GM19397 (cell line): Measurements from ENCODE around the gene UBA1.

Experiments used
- ATAC-seq: cut with Tn5 transposase; IDR thresholded peaks from one replicate; pipeline ENCODE4 v1.9.1; 2021; ENCODE audit warnings: mild to moderate bottlenecking, moderate library complexity; ENCODE audit not compliant: unreplicated experiment

UBA1 gene

DNA sequence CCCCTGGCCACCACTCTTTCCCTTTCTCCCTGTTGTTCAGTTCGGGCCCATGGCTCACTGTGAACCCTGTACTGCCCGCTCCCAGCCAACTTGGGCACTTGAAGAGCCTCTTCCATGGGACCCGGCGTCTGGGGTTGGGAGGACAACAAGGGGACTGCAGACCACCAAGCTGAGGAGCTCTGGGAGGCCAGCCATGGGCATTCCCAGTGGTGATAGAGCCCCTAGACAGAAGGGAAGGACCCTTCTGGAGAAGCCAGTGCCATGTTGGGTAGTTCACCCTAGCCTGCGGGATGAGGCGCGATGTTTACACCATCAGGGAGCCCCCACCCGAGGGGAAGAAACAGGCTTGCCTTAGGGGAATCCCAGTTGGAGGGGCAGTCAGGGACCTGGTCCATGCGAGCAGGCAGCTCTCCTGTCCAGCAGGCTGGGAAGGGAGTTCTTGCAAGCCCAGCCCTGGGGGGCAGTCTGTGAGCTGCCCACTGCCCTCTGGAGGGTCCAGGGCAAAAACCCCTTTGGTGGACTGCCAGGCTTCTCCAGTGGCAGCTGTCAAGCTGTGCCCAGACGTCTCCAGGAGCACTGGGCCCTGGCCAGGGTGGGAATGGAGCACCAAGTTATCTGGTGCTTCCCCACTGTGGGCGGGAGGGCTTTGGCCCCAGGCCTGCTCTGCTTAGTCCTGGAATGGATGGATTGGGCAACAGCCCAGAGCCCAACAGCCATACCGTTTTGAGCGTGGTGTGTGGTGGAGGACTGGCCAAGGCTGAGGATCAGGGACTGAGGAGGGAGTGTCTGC lies 23.7 kb upstream of the UBA1 start:
- no peak for ATAC-seq

DNA sequence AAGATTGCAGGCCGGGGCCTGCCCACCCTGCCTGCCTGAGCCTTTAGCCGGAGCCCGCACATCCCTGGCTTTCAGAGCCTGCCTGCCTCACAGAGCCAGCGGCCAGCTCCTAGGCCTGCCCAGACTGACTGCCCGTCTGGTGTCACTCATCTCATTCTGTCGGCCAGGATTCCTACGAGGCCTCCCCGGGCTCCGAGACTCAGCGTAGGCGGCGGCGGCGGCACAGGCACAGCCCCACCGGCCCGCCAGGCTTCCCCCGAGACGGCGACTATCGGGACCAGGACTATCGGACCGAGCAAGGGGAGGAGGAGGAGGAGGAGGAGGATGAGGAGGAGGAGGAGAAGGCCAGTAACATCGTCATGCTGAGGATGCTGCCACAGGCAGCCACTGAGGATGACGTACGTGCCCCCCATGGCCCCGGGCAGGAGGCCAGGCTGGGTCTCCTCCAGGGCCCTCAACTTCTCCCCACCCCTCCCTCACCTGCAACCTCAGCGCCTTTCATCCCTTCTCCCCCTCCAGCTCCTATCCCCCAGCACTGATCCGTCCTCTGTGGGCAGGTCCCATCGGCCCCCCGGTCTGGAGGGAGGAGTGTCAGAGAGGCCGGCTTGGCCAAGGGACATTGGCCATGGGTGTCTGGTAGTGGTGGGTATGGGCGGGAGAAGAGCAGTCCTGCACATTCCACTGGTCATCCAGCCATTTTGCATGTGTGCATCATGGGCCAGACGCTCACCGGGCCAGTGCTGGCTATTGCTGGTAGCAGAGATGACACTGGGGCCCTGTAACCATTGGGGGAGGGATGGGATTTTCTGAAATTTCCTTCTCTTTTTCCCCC lies 22.6 kb upstream of the UBA1 start:
- ATAC-seq = no peak

DNA sequence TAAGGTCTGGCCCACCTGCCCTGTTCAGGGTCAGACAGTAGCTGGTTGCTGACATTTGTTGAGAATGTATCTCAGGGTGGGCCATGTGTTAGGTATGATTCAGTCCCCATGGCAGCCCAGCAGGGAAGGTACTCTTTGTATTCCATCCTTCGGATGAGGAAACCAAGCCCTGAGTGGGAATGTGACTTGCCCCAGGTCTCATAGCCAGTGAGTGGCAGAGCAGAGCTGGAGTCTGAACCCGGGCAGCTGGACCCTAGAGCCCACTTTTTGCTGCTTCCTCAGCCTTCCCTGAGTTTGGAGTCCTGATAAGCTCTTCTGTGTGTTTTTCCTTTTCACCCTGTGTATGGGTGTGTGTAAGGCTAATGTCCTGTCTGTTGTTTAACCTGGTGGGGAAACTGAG lies 21.6 kb upstream of the UBA1 start:
- ATAC-seq = no peak

DNA sequence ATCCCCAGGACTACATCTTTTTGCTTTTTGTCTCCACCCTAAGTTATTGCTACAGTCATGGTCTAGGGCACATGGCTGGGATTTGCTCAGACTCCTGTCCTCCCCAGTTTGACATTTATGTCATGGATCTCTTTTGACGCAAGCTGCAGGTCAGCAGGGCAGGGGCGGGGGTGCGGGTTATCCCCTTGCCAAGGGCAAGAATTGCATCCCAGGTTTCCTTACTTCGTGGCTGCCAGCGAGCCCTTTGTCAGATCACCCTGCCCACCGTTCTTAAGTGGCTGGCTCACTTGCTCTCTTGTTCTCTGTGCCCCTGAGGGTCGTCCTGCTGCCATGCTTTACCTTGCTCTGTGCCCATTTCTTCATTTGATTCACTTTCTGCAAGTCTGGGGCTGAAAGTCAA lies 21.1 kb upstream of the UBA1 start:
- no peak for ATAC-seq

DNA sequence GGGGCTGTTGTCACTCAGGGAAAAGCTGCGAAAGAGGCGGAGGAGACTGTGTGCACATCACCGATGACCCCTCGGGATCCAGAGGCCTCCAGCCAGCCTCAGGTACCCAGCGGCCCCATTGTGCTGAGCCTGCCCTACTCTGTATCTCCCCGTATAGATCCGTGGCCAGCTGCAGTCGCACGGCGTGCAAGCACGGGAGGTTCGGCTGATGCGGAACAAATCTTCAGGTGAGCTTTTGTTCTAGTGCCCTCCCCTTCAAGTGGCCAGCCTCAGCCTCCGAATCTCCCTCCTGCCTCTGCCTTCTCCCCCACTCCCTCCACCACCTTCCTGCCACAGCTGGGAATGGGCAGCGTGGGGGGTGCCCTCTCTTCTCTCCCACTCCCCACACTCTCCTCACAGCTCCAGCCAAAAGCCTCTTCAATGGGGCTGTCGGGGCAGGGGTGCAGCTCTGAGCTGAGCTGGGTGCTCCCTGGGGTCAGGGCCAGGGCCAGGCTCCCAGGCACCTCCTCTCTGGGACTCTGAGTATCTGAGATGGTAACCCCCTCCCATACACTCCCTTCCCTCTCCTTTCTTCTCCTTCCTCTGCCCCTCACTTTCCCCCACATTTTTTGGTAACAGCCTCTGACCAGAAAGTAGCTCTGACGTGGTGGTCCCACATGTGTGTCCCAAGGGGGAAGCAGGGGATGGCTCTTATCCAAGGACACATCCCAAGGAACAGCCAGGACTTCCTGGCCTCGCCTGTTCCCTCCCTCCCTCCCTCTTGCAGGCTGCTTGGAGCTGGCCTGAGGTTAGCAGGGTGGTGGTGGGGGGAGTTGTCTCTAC lies 20.4 kb upstream of the UBA1 start:
- no peak for ATAC-seq

DNA sequence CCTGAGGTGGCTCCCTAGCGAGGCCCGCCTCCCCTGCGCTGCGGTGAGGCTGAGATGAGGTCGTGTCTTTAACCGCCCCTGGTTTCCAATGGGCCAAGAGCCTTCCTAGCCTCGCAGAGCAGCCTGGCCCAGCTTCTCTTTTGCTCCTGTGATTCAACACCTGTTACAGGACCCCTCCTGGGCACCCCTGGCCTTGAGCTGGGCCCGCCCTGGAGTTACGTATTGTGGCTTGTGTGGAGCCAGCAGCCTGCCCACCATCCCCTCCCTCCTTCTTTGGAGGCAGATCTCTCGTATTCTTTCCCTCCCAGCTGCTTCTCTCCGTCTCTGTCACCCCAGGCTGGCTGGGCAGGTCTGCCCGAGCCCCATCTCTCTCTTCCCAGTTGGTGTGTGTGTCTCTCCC lies 19.3 kb upstream of the UBA1 start:
- ATAC-seq = no peak

DNA sequence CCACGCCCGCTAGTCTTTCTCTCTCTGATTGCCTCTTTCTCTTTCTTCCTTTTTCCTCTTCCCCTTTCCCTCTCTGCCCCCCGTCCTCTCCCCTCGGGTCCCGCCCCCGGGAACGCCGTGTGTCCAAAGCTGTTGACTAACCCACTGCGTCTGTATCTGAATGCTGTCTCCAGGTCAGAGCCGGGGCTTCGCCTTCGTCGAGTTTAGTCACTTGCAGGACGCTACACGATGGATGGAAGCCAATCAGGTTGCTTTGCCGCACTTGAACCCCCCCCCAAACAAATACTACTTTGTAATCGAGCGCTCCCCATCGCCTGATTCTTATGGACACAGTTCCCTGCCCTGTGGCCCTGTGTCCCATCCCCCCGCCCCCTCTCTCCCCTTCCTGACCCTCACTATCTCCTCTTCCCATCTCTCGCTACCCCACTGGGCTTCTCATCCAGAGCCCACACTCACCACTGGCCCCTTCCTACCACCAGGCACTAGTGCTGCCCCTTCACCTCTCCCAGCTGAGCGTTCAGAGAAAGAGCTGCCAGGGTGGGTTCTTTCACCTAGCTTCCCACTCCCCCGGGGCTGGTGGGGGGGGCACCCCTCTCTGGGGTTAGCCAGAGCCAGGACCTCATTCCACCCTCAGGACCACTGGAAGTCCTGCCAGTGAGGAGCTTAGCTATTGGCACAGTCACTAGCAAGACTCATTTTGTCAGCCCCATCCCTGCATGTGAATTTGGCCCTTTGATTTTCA lies 18.6 kb upstream of the UBA1 start:
- ATAC-seq = no peak

DNA sequence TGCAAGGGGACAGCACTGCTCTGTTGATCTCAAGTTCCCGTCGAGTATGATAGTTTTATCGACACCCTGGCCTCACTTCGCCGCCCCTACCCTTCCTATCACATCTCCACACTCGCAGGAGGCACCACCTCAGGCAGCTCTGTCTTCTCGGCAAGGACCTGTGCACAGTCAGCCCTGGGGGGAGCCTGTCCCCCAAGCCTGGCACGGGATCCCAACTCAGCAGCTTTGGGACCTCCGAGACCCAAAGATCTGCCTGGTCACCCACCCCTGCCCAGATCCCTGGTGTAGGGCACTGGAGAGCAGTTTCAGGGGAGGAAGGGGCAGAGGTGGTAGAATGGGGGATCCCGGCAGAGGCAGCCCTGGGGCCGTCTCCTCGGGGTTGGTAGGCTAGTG lies 18.0 kb upstream of the UBA1 start:
- ATAC-seq = no peak

DNA sequence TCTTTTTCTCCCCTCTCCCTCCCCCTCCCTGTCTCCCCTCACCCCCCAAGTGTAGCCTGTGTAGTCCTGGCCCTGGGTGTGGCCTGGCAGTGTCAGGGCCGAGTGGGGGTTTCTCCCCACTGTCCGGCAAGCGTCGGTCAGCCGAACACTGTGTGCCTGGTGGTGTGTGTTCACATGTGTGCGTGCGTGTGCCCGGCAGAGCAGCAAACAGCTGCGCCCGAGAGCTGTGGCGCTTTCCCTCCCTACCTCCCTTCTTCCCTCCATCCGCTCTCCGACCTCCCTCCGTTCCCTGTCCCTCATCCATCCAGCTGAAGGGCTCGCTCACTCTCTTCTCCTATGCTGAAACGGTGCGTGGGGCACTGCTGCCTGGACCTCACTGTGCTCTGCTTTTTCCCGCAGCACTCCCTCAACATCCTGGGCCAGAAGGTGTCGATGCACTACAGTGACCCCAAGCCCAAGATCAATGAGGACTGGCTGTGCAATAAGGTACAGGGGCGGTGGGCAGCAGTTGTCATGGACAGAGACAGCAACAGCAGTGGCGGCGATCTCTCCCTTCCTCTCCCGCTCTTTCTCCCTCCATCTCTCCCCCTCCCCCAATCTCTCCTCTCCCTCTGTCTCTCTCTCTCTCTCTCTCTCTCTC lies 17.4 kb upstream of the UBA1 start:
- no peak for ATAC-seq

DNA sequence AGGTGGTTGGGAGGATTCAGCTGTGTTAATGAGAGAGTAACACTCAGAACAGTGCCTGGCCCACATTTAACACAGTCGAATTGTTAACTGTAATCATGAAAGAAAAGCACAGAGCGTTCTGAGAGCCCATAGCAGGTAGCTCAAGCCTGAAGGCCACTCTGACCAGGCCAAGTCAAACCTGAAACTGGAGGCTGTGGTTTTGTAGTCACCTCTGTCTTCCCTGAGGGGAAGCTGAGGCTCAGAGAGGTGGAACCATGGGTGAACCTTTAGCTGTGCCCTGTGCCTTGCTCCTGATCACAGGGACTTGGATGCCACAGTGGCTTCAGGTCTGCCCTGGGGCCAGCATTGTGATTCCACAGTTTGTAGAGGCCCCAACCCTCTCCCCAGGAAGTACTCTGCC lies 16.6 kb upstream of the UBA1 start:
- no peak for ATAC-seq

DNA sequence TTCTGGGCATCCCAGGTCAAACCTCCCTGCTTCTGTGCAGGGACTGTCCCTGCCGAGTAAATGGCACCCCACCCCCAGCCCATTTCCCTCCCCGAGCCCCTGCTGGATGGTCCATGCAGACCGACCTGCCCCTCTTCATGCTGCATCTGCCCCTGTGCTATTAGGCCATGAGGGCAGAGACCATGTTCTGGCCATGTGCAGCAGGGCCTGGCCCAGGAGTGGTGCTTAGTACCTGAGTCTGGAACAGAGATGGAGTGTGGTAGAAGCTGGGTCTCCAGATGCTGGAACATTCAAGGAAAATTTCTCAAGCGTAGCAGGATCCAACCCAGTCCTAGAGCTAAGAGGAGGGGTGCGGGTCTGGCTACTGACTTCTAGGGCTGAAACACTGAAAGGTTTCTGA lies 15.3 kb upstream of the UBA1 start:
- no peak for ATAC-seq

DNA sequence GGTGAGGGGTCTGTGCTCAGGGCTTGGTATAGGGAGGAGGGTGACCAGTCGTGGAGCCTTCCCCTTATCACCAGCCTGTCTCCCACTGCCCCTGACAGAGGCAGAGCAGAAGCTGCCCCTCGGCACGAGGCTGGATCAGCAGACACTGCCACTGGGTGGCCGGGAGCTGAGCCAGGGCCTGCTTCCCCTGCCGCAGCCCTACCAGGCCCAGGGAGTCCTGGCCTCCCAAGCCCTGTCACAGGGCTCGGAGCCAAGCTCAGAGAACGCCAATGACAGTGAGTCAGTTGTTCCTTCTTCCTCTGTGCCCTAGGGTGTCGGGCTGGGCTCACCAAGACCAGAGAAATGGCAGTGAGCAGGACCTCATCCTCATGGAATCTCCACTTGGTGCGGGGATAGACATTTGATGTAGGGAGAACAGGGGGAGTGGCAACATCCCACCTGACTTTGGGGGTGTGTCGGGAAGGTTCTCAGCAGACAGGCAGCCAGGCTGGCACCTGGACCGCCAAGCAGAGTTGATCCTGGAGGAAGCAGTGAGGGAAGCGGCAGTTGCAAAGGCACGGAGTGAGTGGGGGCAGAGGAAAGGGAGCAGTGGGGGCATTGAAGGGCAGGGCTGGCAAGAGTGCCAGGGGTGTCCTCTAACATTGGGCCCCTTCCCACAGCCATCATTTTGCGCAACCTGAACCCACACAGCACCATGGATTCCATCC lies 14.3 kb upstream of the UBA1 start:
- ATAC-seq = no peak

DNA sequence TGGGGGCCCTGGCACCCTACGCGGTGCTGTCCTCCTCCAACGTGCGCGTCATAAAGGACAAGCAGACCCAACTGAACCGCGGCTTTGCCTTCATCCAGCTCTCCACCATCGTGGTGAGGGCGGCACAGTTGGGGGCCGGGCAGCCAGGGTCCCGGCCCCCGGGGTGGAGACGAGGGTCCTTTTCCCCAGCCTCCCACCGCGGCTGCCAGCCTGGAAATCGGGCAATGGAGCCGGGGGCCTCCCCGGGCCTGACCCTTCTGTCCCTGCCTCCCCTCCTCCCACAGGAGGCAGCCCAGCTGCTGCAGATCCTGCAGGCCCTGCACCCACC lies 13.7 kb upstream of the UBA1 start:
- ATAC-seq = no peak

DNA sequence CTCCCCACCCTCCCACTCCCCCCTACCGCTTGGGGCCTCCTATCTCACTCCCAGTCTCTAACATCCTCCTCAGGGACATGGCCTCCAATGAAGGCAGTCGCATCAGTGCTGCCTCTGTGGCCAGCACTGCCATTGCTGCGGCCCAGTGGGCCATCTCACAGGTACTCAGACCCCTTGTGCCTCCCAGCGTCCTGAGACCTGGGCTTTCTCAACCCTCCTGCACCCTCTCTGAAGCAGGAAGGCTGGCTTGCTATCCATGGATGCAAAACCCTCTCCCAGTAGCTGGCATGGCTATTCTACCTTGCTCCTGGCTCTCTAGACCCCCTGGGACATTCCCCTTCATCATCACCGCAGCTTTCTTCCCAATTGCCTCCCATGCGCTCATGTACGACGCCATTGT lies 13.3 kb upstream of the UBA1 start:
- no peak for ATAC-seq

DNA sequence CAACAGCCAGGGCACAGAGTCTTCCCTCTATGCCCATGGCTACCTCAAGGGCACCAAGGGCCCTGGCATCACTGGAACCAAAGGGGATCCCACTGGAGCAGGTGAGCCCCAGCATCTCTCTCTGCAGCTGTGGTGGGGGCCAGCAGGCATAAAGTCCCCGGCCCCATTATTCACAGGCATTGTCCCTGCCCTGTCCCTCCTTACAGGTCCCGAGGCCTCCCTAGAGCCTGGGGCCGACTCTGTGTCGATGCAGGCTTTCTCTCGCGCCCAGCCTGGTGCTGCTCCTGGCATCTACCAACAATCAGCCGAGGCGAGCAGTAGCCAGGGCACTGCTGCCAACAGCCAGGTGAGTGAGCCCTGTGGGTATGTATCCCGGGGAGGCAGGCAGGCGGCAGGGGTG lies 12.3 kb upstream of the UBA1 start:
- ATAC-seq = no peak

DNA sequence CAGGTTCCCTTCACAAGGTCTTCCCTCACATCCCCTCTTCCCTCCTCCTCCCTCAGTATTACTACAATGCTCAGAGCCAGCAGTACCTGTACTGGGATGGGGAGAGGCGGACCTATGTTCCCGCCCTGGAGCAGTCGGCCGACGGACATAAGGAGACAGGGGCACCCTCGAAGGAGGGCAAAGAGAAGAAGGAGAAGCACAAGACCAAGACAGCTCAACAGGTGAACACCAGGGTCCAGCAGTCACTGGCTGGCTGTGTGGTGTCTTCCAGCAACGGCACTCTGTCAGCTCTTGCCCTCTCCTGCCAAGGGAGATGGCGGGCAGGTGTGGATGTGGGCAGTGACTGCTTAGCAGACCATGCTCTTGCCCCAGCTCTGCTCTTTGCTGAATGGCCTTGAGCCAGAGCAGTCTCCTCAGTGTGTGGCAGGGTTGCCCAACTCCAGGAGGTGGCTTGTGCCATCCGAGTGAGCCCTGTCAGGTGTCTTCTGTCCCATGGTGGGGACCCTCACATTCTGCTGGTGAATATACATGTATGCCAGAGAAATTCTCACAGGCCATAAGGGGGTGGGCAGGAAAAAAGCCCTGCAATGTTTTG lies 11.4 kb upstream of the UBA1 start:
- no peak for ATAC-seq

DNA sequence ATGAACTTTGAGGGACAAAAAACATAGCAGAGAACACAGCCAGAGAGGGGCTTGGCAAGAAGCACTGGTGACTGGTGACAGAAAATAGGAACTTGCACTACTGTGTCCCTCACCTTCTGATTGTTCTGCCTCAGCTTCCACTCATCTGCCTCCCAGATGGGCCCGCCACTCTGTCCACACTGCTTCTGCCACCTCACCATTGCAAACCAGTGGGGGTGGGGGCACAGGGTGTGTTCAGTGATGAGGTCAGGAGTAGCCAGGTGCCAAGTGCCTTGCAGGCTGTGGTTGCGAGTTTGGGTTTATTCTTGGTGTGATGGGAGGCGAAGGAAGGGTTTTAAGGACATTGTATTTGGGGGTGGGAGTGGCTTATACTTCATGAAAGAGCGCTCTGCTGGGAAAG lies 9.1 kb upstream of the UBA1 start:
- no peak for ATAC-seq

DNA sequence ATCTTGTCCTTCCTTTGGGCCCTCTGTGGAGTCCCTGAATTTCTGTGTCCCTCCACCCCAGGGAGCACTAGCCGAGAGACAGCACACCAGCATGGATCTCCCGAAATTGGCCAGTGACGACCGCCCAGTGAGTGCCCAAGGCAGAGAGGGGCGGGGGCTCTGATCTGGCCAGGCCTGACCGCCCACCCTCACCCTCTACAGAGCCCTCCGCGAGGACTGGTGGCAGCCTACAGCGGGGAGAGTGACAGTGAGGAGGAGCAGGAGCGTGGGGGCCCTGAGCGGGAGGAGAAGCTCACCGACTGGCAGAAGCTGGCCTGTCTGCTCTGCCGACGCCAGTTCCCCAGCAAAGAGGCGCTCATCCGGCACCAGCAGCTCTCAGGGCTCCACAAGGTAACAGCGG lies 8.4 kb upstream of the UBA1 start:
- ATAC-seq = no peak

DNA sequence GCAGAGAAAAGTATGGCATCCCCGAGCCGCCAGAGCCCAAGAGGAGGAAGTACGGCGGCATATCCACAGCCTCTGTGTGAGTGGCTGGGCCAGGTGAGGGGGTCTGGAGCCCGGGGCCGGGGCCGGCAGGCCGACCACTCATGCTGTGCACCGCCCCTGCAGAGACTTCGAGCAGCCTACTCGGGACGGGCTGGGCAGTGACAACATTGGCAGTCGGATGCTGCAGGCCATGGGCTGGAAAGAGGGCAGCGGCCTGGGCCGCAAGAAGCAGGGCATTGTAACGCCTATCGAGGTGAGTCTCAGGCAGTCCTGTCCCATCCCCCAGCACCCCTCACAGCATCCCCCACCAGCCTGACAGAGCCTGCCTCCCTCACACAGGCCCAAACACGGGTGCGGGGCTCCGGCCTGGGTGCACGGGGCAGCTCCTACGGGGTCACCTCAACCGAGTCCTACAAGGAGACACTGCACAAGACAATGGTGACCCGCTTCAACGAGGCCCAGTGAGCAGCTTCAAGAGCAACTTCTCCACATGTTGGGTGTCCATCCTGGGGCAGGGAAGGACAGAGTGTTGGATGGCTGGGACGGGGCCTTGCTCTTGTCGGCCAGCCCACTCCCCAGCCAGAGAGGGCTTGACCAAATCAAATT lies 7.4 kb upstream of the UBA1 start:
- no peak for ATAC-seq
